HS-5 (cell line): ENCODE measurements around the gene FIBCD1.

Experiments
- DNase-seq: peaks from one replicate; pipeline ENCODE4 v3.0.0-alpha.2; 2012; ENCODE audit warnings: low read depth

FIBCD1 gene

GRCh38 chr9:130938652-130939404 is at the start of gene FIBCD1:
TSS of gene FIBCD1 (minus strand) at chr9:130939247. CDS start at chr9:130938607, 640 bp downstream.
- DNase-seq = no peak

GRCh38 chr9:130988400-130988747 is 49.3 kb upstream of the FIBCD1 start:
- DNase-seq = no peak

GRCh38 chr9:130987738-130988399 is 48.8 kb upstream of the FIBCD1 start:
- no peak for DNase-seq

- DNase-seq = no peak
Measured at GRCh38 chr9:130987054-130987453, 48.0 kb upstream of the FIBCD1 start.

- no peak for DNase-seq
Measured at GRCh38 chr9:130986356-130986965, 47.4 kb upstream of the FIBCD1 start.

- no peak for DNase-seq
Measured at GRCh38 chr9:130985606-130986162, 46.6 kb upstream of the FIBCD1 start.

GRCh38 chr9:130985029-130985428 is 46.0 kb upstream of the FIBCD1 start:
- no peak for DNase-seq

GRCh38 chr9:130984521-130984920 is 45.5 kb upstream of the FIBCD1 start:
- no peak for DNase-seq

- DNase-seq = no peak
Measured at GRCh38 chr9:130983970-130984369, 44.9 kb upstream of the FIBCD1 start.

GRCh38 chr9:130983359-130983670 is 44.3 kb upstream of the FIBCD1 start:
- DNase-seq = no peak

GRCh38 chr9:130982636-130983358 is 43.8 kb upstream of the FIBCD1 start:
- DNase-seq = no peak

- DNase-seq = no peak
Measured at GRCh38 chr9:130981756-130982137, 42.7 kb upstream of the FIBCD1 start.

GRCh38 chr9:130981002-130981755 is 42.1 kb upstream of the FIBCD1 start:
- DNase-seq = no peak

GRCh38 chr9:130980526-130980925 is 41.5 kb upstream of the FIBCD1 start:
- no peak for DNase-seq

- no peak for DNase-seq
Measured at GRCh38 chr9:130979591-130980385, 40.7 kb upstream of the FIBCD1 start.

GRCh38 chr9:130977811-130978221 is 38.8 kb upstream of the FIBCD1 start:
- DNase-seq = no peak

GRCh38 chr9:130975932-130976841 is 37.1 kb upstream of the FIBCD1 start:
- DNase-seq = no peak

- no peak for DNase-seq
Measured at GRCh38 chr9:130975156-130975555, 36.1 kb upstream of the FIBCD1 start.

- DNase-seq = no peak
Measured at GRCh38 chr9:130974697-130975096, 35.6 kb upstream of the FIBCD1 start.
